HCT116 (cell line): ENCODE results near the gene RALGPS1. TPM values are rescaled to one million over a fixed set of nuclear protein-coding genes. Genes with fewer than 3 reads are reported as not detected.

ENCODE experiments used
- ATAC-seq: fragments of 200-7000 bp; cut with Tn5 transposase; 2 replicates; pipeline ENCODE4 v1.9.1; 2020; ENCODE audit warnings: mild to moderate bottlenecking, moderate library complexity
- BruUV-seq: library from RNA; stranded (reverse); fragments of 400-500 nt; replicated peaks from 2 replicates; lab custom pipeline; 2021; lab: Mats Ljungman, UMichigan
- CTCF ChIA-PET: fragments of 300-600 bp; sonication (Branson Sonifier 250); formaldehyde crosslinking; loops from one replicate; lab custom pipeline; 2021; ENCODE audit warnings: antibody characterized with exemption; lab: Charles Lee
- POLR2A ChIA-PET: fragments of 300-600, 350-600 bp; sonication (Branson Sonifier 250); formaldehyde crosslinking; loops from one replicate; lab custom pipeline; 2021; ENCODE audit warnings: antibody characterized with exemption; lab: Charles Lee
- RAD21 ChIA-PET, 2 experiments: fragments of 300-600 bp; sonication (Branson Sonifier 250); formaldehyde crosslinking; loops; one replicate each; lab custom pipeline; 2023; ENCODE audit warnings: low total read pairs in 2 of 2; ENCODE audit not compliant: uncharacterized antibody in 2 of 2, unreplicated experiment in 2 of 2, low non-redundant PET in 1 of 2; lab: Charles Lee
- DNase-seq: peaks from one replicate; pipeline ENCODE4 v3.0.0-alpha.2; 2010; ENCODE audit warnings: low read depth, low spot score
- H2AFZ ChIP-seq: fragments of 200-600 bp; shearing (Covaris generic), sonication (generic); 2 replicates; pipeline ENCODE4 v1.6.1; 2017; ENCODE audit warnings: low read depth, mixed run types, mixed read lengths, antibody characterized with exemption, low read length; ENCODE audit not compliant: poor library complexity, severe bottlenecking
- H3K27ac ChIP-seq: 2 replicates; pipeline ENCODE4 v1.5.1; 2012; ENCODE audit warnings: low read depth, low read length
- H3K27me3 ChIP-seq: fragments of 200-600 bp; sonication (generic); 2 replicates; pipeline ENCODE4 v1.6.1; 2016; ENCODE audit warnings: mixed run types, low read length, mixed read lengths; ENCODE audit not compliant: insufficient read depth
- H3K36me3 ChIP-seq, 2 experiments: fragments of 200-500 bp in 1 of 2; fragments of 200-600 bp in 1 of 2; sonication (Bioruptor generic) in 1 of 2; sonication (generic) in 1 of 2; 2 replicates each; pipeline versions ENCODE4 v1.5.1 to v1.6.1; 2014 to 2016; ENCODE audit warnings: low read length in 2 of 2, inconsistent platforms in 1 of 2, mixed read lengths in 1 of 2, mixed run types in 1 of 2; ENCODE audit not compliant: insufficient read depth in 2 of 2, control insufficient read depth in 1 of 2
- H3K4me1 ChIP-seq, 2 experiments: fragments of 200-600 bp in 1 of 2; sonication (generic) in 1 of 2; 2 replicates each; pipeline versions ENCODE4 v1.5.1 to v1.6.1; 2012 to 2017; ENCODE audit warnings: low read length in 2 of 2, inconsistent platforms in 1 of 2, mild to moderate bottlenecking in 1 of 2, mixed read lengths in 1 of 2, mixed run types in 1 of 2, moderate library complexity in 1 of 2; ENCODE audit not compliant: insufficient read depth in 2 of 2, control insufficient read depth in 1 of 2
- H3K4me2 ChIP-seq: fragments of 200-600 bp; sonication (generic); 2 replicates; pipeline ENCODE4 v1.6.1; 2017; ENCODE audit warnings: mixed run types, low read length, mixed read lengths
- H3K4me3 ChIP-seq, 2 experiments: fragments of 200-600 bp in 1 of 2; sonication (generic) in 1 of 2; replicated peaks in 1 of 2; 2 replicates each; pipeline ENCODE4 v1.5.1; 2011 to 2016; ENCODE audit warnings: low read length in 2 of 2, control low read depth in 1 of 2, low read depth in 1 of 2, mild to moderate bottlenecking in 1 of 2, mixed read lengths in 1 of 2, mixed run types in 1 of 2
- H3K79me2 ChIP-seq: fragments of 200-600 bp; sonication (generic); 2 replicates; pipeline ENCODE4 v1.6.1; 2017; ENCODE audit warnings: mild to moderate bottlenecking, mixed run types, low read length, moderate library complexity, mixed read lengths; ENCODE audit not compliant: insufficient read depth
- H3K9ac ChIP-seq: fragments of 200-600 bp; sonication (generic); 2 replicates; pipeline ENCODE4 v1.6.1; 2016; ENCODE audit warnings: low read length, mixed read lengths
- H3K9me2 ChIP-seq: fragments of 200-600 bp; sonication (generic), shearing (Covaris generic); 2 replicates; pipeline ENCODE4 v1.6.1; 2017; ENCODE audit warnings: mixed run types, mild to moderate bottlenecking, moderate library complexity; ENCODE audit not compliant: insufficient read depth
- H3K9me3 ChIP-seq, 2 experiments: fragments of 200-500 bp in 1 of 2; fragments of 200-600 bp in 1 of 2; sonication (Bioruptor generic) in 1 of 2; sonication (generic) in 1 of 2; 2 replicates each; pipeline ENCODE4 v1.6.1; 2014 to 2017; ENCODE audit warnings: low read length in 2 of 2, mixed read lengths in 2 of 2, inconsistent platforms in 1 of 2, low read depth in 1 of 2, mild to moderate bottlenecking in 1 of 2, mixed run types in 1 of 2, moderate library complexity in 1 of 2; ENCODE audit not compliant: control insufficient read depth in 1 of 2, insufficient read depth in 1 of 2
- H4K20me1 ChIP-seq: fragments of 200-600 bp; sonication (generic), shearing (Covaris generic); 2 replicates; pipeline ENCODE4 v1.6.1; 2017; ENCODE audit warnings: mixed run types, mild to moderate bottlenecking, moderate library complexity; ENCODE audit not compliant: insufficient read depth
- CBX3 ChIP-seq: IDR thresholded peaks from 2 replicates; pipeline ENCODE4 v1.6.1; 2012; ENCODE audit warnings: low read depth
- EZH2 ChIP-seq: fragments of 200-600 bp; sonication (generic); IDR thresholded peaks from 2 replicates; pipeline ENCODE4 v1.6.1; 2017; ENCODE audit warnings: antibody characterized with exemption, mixed run types
- EZH2phosphoT487 ChIP-seq: fragments of 200-600 bp; IDR thresholded peaks from 2 replicates; pipeline ENCODE4 v1.6.1; 2018; ENCODE audit warnings: antibody characterized with exemption, borderline replicate concordance
- TCF7L2 ChIP-seq: IDR thresholded peaks from 2 replicates; pipeline ENCODE4 v1.7.0; 2011; ENCODE audit warnings: borderline replicate concordance, inconsistent platforms; ENCODE audit not compliant: insufficient read depth, insufficient read length; ENCODE audit errors: extremely low read depth
- ZFX ChIP-seq: fragments of 450-650 bp; IDR thresholded peaks from 2 replicates; pipeline ENCODE4 v1.6.1; 2017
- intact Hi-C: fragments of 100-400 bp; cut with micrococcal nuclease; formaldehyde crosslinking; loops from 2 replicates; pipeline ENCODE4 v1.10.0; 2022
- total RNA-seq: library from RNA; stranded (reverse); gene quantifications from one replicate; pipeline ENCODE4 v1.2.1, GENCODE V29; 2021; ENCODE audit not compliant: unreplicated experiment

Gene RALGPS1
- total RNA-seq, 1 experiment from 2014 or later, result 7.6 TPM

- Histone ChIP-seq H3K4me3 (no peak overlapping the region), H3K4me2 (no peak overlapping the region), H3K36me3 (no peaks in the 10 kb centered on the region), H3K27me3 (no peaks in the 10 kb centered on the region), H3K4me1 (no peaks in the 10 kb centered on the region), H3K9me3 (no peaks in the 10 kb centered on the region), H2AFZ (no peak overlapping the region), H3K9ac (no peak overlapping the region), H3K27ac (no peak overlapping the region), H3K79me2 (no peaks in the 10 kb centered on the region), H3K9me2 (no peaks in the 10 kb centered on the region), H4K20me1 (no peaks in the 10 kb centered on the region)
- CTCF ChIA-PET, result no interaction called here
- no peak for DNase-seq
- POLR2A ChIA-PET, result no interaction called here
- intact Hi-C loops, result no loop called here
- RAD21 ChIA-PET, result no interaction called here
- no peak for ATAC-seq
- BruUV-seq, result no TSS peak
- no peak for TF ChIP-seq EZH2phosphoT487
- no peak for TF ChIP-seq TCF7L2
- no peak for TF ChIP-seq ZFX
Measured at GRCh38 chr9:127035423-127035822, 120.8 kb downstream of the RALGPS1 start.

GRCh38 chr9:127035948-127036347 lies 121.4 kb downstream of the RALGPS1 start:
- DNase-seq (no peak), ATAC-seq (no peak)
- no peaks in the 10 kb centered on the region for H3K36me3 ChIP-seq
- no peak overlapping the region for H3K4me3 ChIP-seq
- H4K20me1 ChIP-seq, result no peaks in the 10 kb centered on the region
- intact Hi-C loops, result no loop called here
- H3K9ac ChIP-seq, result no peak overlapping the region
- TF ChIP-seq EZH2 (no peak), CBX3 (no peak)
- BruUV-seq, result no TSS peak
- RAD21 ChIA-PET, result no interaction called here
- H3K79me2 ChIP-seq, result no peaks in the 10 kb centered on the region
- CTCF ChIA-PET, result no interaction called here
- no peaks in the 10 kb centered on the region for H3K4me1 ChIP-seq
- H3K9me2 ChIP-seq, result no peaks in the 10 kb centered on the region
- no peak overlapping the region for H2AFZ ChIP-seq
- POLR2A ChIA-PET, result no interaction called here
- no peak overlapping the region for H3K27ac ChIP-seq
- no peak overlapping the region for H3K4me2 ChIP-seq
- H3K27me3 ChIP-seq, result no peaks in the 10 kb centered on the region
- H3K9me3 ChIP-seq, result no peaks in the 10 kb centered on the region
